ENCODE measurements around the gene RGL1.

The RGL1 gene

GRCh38 chr1:183812686-183813569 lies 8.0 kb downstream of the RGL1 start:
- no peaks in the 10 kb centered on the region for H3K9me3 Mint-ChIP-seq
- no peaks in the 10 kb centered on the region for H3K27me3 Mint-ChIP-seq (ENCODE audit: low read depth)
- H3K4me3 Mint-ChIP-seq, result peak overlapping the region in 2 of 3 experiments; percentile 12 to 15
- peak overlapping the region; percentile 20 to 79 (median 71) for H3K27ac Mint-ChIP-seq
- no peak for TF ChIP-seq CTCF (IDR thresholded peaks at IDR 0.05; ENCODE audit: unreplicated experiment in 3 of 3)
- H3K4me1 Mint-ChIP-seq, result peaks cover 79% of the 10 kb centered on the region
- peaks cover 24% of the 10 kb centered on the region for H3K36me3 Mint-ChIP-seq (ENCODE audit: low read depth)

GRCh38 chr1:183814121-183814681 lies 9.3 kb downstream of the RGL1 start:
- Mint-ChIP-seq H3K36me3 (ENCODE audit: low read depth) (peaks cover 16% of the 10 kb centered on the region), H3K4me3 (peak overlapping the region in 1 of 3 experiments; percentile 58), H3K27me3 (ENCODE audit: low read depth) (no peaks in the 10 kb centered on the region), H3K4me1 (peaks cover 75% of the 10 kb centered on the region), H3K9me3 (no peaks in the 10 kb centered on the region), H3K27ac (peak overlapping the region; percentile 21 to 79 (median 44))
- no peak for TF ChIP-seq CTCF (IDR thresholded peaks at IDR 0.05; ENCODE audit: unreplicated experiment in 3 of 3)

- H3K27me3 Mint-ChIP-seq (ENCODE audit: low read depth), result no peaks in the 10 kb centered on the region
- TF ChIP-seq CTCF (IDR thresholded peaks at IDR 0.05; ENCODE audit: unreplicated experiment in 3 of 3), result no peak
- H3K9me3 Mint-ChIP-seq, result no peaks in the 10 kb centered on the region
- H3K4me3 Mint-ChIP-seq, result no peak overlapping the region
- no peaks in the 10 kb centered on the region for H3K36me3 Mint-ChIP-seq (ENCODE audit: low read depth)
- no peak overlapping the region for H3K27ac Mint-ChIP-seq
- peaks cover 64% of the 10 kb centered on the region for H3K4me1 Mint-ChIP-seq
Observed at GRCh38 chr1:183816110-183816509, 11.2 kb downstream of the RGL1 start.

- Mint-ChIP-seq H3K27me3 (ENCODE audit: low read depth) (no peaks in the 10 kb centered on the region), H3K36me3 (ENCODE audit: low read depth) (no peaks in the 10 kb centered on the region), H3K4me3 (no peak overlapping the region), H3K4me1 (peaks cover 56% of the 10 kb centered on the region), H3K27ac (peak overlapping the region; percentile 59 to 87 (median 76)), H3K9me3 (no peaks in the 10 kb centered on the region)
- no peak for TF ChIP-seq CTCF (IDR thresholded peaks at IDR 0.05; ENCODE audit: unreplicated experiment in 3 of 3)
Observed at GRCh38 chr1:183817576-183818288, 12.8 kb downstream of the RGL1 start.

GRCh38 chr1:183819059-183819458 lies 14.1 kb downstream of the RGL1 start:
- H3K4me3 Mint-ChIP-seq, result no peak overlapping the region
- no peaks in the 10 kb centered on the region for H3K9me3 Mint-ChIP-seq
- H3K4me1 Mint-ChIP-seq, result peaks cover 50% of the 10 kb centered on the region
- H3K36me3 Mint-ChIP-seq (ENCODE audit: low read depth), result no peaks in the 10 kb centered on the region
- H3K27ac Mint-ChIP-seq, result peak overlapping the region in 2 of 3 experiments; percentile 22 to 38
- TF ChIP-seq CTCF (IDR thresholded peaks at IDR 0.05; ENCODE audit: unreplicated experiment in 3 of 3), result no peak
- no peaks in the 10 kb centered on the region for H3K27me3 Mint-ChIP-seq (ENCODE audit: low read depth)
